ENCODE results near the gene VWA7. TPM values are rescaled to one million over a fixed set of nuclear protein-coding genes. Genes with fewer than 3 reads are reported as not detected.

Gene VWA7
- total RNA-seq, 2 experiments from 2014 or later = 11.0 to 12.2 TPM

- Mint-ChIP-seq H3K4me1 (peaks cover 24% of the 10 kb centered on the region), H3K9me3 (no peaks in the 10 kb centered on the region), H3K27me3 (peaks cover 4% of the 10 kb centered on the region), H3K36me3 (ENCODE audit: low read depth) (peaks cover 17% of the 10 kb centered on the region), H3K27ac (no peak overlapping the region), H3K4me3 (no peak overlapping the region)
- no peak for DNase-seq
- ChIA-PET CTCF (no interaction called here), POLR2A (interaction anchor here (0.8 kb wide), 1 partner anchor 16 kb away, joined by 3 read pairs; no protein-coding TSS in a partner anchor)
These were observed 55.0 kb downstream of the VWA7 start for GRCh38 chr6:31722173-31722572.

- Mint-ChIP-seq H3K9me3 (no peaks in the 10 kb centered on the region), H3K36me3 (ENCODE audit: low read depth) (peaks cover 10% of the 10 kb centered on the region), H3K27ac (no peak within 1 kb of the TSS), H3K4me1 (peaks cover 17% of the 10 kb centered on the region), H3K27me3 (peaks cover 4% of the 10 kb centered on the region), H3K4me3 (no peak within 1 kb of the TSS)
- no peak for DNase-seq
- CTCF ChIA-PET = interaction anchor here (0.6 kb wide), 1 partner anchor 108 kb away, joined by 3 read pairs; no protein-coding TSS in a partner anchor
- POLR2A ChIA-PET = no interaction called here
These were observed 55.6 kb downstream of the VWA7 start, which contains the start of gene LY6G6C for GRCh38 chr6:31721351-31722020. Gene LY6G6C (minus strand): TSS chr6:31721746. CDS start chr6:31721679, 67 bp downstream.

- Mint-ChIP-seq H3K4me1 (peaks cover 6% of the 10 kb centered on the region), H3K4me3 (no peak overlapping the region), H3K9me3 (no peaks in the 10 kb centered on the region), H3K27me3 (peaks cover 4% of the 10 kb centered on the region), H3K36me3 (ENCODE audit: low read depth) (no peaks in the 10 kb centered on the region), H3K27ac (no peak overlapping the region)
- POLR2A ChIA-PET = interaction anchor here (1.1 kb wide), 1 partner anchor 18 kb away, joined by 4 read pairs; no protein-coding TSS in a partner anchor
- CTCF ChIA-PET = no interaction called here
- no peak for DNase-seq
These were observed 56.8 kb downstream of the VWA7 start for GRCh38 chr6:31720196-31720770.

GRCh38 chr6:31719001-31719400 lies 58.1 kb downstream of the VWA7 start:
- Mint-ChIP-seq H3K27ac (no peak overlapping the region), H3K9me3 (no peaks in the 10 kb centered on the region), H3K4me1 (peaks cover 2% of the 10 kb centered on the region), H3K27me3 (peaks cover 8% of the 10 kb centered on the region), H3K36me3 (ENCODE audit: low read depth) (no peaks in the 10 kb centered on the region), H3K4me3 (no peak overlapping the region)
- DNase-seq = no peak
- ChIA-PET CTCF (interaction anchor here (0.6 kb wide), 1 partner anchor 111 kb away, joined by 3 read pairs; no protein-coding TSS in a partner anchor), POLR2A (no interaction called here)

GRCh38 chr6:31718265-31718664 lies 58.9 kb downstream of the VWA7 start:
- Mint-ChIP-seq H3K27me3 (peaks cover 11% of the 10 kb centered on the region), H3K36me3 (ENCODE audit: low read depth) (no peaks in the 10 kb centered on the region), H3K4me3 (no peak overlapping the region), H3K4me1 (peaks cover under 1% of the 10 kb centered on the region), H3K27ac (no peak overlapping the region), H3K9me3 (no peaks in the 10 kb centered on the region)
- no peak for DNase-seq
- POLR2A ChIA-PET = no interaction called here
- CTCF ChIA-PET = no interaction called here

GRCh38 chr6:31717499-31718222 lies 59.5 kb downstream of the VWA7 start:
- peaks cover under 1% of the 10 kb centered on the region for H3K4me1 Mint-ChIP-seq
- no peaks in the 10 kb centered on the region for H3K9me3 Mint-ChIP-seq
- no peak overlapping the region for H3K27ac Mint-ChIP-seq
- CTCF ChIA-PET = no interaction called here
- POLR2A ChIA-PET = no interaction called here
- peaks cover 15% of the 10 kb centered on the region for H3K27me3 Mint-ChIP-seq
- DNase-seq = no peak
- no peak overlapping the region for H3K4me3 Mint-ChIP-seq
- no peaks in the 10 kb centered on the region for H3K36me3 Mint-ChIP-seq (ENCODE audit: low read depth)

Other genes with a start within 250 kb of the VWA7 start
- not detected for gene MCCD1, start 248.4 kb downstream of the VWA7 start, total RNA-seq
- gene DDX39B, start 235.3 kb downstream of the VWA7 start, total RNA-seq = 100 to 1,000 TPM; 427 to 434 TPM
- 1 to 10 TPM; 2.7 to 3.8 TPM for gene ATP6V1G2, start 230.7 kb downstream of the VWA7 start, total RNA-seq
- gene NFKBIL1, start 229.7 kb downstream of the VWA7 start, total RNA-seq = 10 to 100 TPM; 22.8 to 23.6 TPM
- 10 to 100 TPM; 37.2 to 38.4 TPM for gene LTA, start 205.0 kb downstream of the VWA7 start, total RNA-seq
- gene TNF, start 201.8 kb downstream of the VWA7 start, total RNA-seq = 100 to 1,000 TPM; 124 to 130 TPM
- gene LTB, start 194.9 kb downstream of the VWA7 start, total RNA-seq = 1,000 to 10,000 TPM; 1,185 to 1,194 TPM
- 10 to 100 TPM; 69.8 to 74.5 TPM for gene LST1, start 191.1 kb downstream of the VWA7 start, total RNA-seq
- 10 to 100 TPM; 76.4 to 78.3 TPM for gene NCR3, start 184.3 kb downstream of the VWA7 start, total RNA-seq
- 10 to 100 TPM; 11.3 to 11.7 TPM for gene AIF1, start 162.1 kb downstream of the VWA7 start, total RNA-seq
- 100 to 1,000 TPM; 215 to 222 TPM for gene PRRC2A, start 156.6 kb downstream of the VWA7 start, total RNA-seq
- gene BAG6, start 124.7 kb downstream of the VWA7 start, total RNA-seq = 100 to 1,000 TPM; 275 to 282 TPM
- 1 to 10 TPM; 2.9 to 3.6 TPM for gene APOM, start 121.4 kb downstream of the VWA7 start, total RNA-seq
- gene C6orf47, start 116.5 kb downstream of the VWA7 start, total RNA-seq = 10 to 100 TPM; 26.4 to 26.7 TPM
- gene GPANK1, start 112.3 kb downstream of the VWA7 start, total RNA-seq = 10 to 100 TPM; 33.6 to 35.2 TPM
- 100 to 1,000 TPM; 199 to 212 TPM for gene CSNK2B, start 111.2 kb downstream of the VWA7 start, total RNA-seq
- 10 to 100 TPM; 16.7 to 17.2 TPM for gene LY6G5B, start 107.4 kb downstream of the VWA7 start, total RNA-seq
- gene LY6G5C, start 96.3 kb downstream of the VWA7 start, total RNA-seq = 1 to 10 TPM; 2.3 to 2.6 TPM
- gene ABHD16A, start 74.0 kb downstream of the VWA7 start, total RNA-seq = 10 to 100 TPM; 53.1 to 55.0 TPM
- gene LY6G6F, start 70.5 kb downstream of the VWA7 start, total RNA-seq = not detected
- not detected for gene LY6G6D, start 62.0 kb downstream of the VWA7 start, total RNA-seq
- not detected for gene LY6G6C, start 55.6 kb downstream of the VWA7 start, total RNA-seq
- not detected for gene MPIG6B, start 54.0 kb downstream of the VWA7 start, total RNA-seq
- gene DDAH2, start 48.0 kb downstream of the VWA7 start, total RNA-seq = 10 to 100 TPM; 22.1 to 23.9 TPM
- 100 to 1,000 TPM; 640 to 644 TPM for gene CLIC1, start 40.8 kb downstream of the VWA7 start, total RNA-seq
- gene MSH5, start 37.3 kb downstream of the VWA7 start, total RNA-seq = 10 to 100 TPM; 60.1 to 63.2 TPM
- gene SAPCD1, start 14.7 kb downstream of the VWA7 start, total RNA-seq = 10 to 100 TPM; 10.7 to 14.6 TPM
- 10 to 100 TPM; 84.1 to 88.4 TPM for gene VARS1, start 18.4 kb upstream of the VWA7 start, total RNA-seq
- gene LSM2, start 29.6 kb upstream of the VWA7 start, total RNA-seq = 100 to 1,000 TPM; 100 to 108 TPM
- gene HSPA1L, start 38.0 kb upstream of the VWA7 start, total RNA-seq = 1 to 10 TPM; 2.8 to 3.0 TPM
- 100 to 1,000 TPM; 147 to 151 TPM for gene HSPA1A, start 38.2 kb upstream of the VWA7 start, total RNA-seq
- gene HSPA1B, start 50.4 kb upstream of the VWA7 start, total RNA-seq = 10 to 100 TPM; 60.6 to 62.6 TPM
- 10 to 100 TPM; 29.2 to 29.6 TPM for gene NEU1, start 85.5 kb upstream of the VWA7 start, total RNA-seq
- gene SLC44A4, start 101.7 kb upstream of the VWA7 start, total RNA-seq = under 1 TPM in 1 of 2 experiments, not detected in 1; 0.38 TPM
- gene EHMT2, start 120.4 kb upstream of the VWA7 start, total RNA-seq = 10 to 100 TPM; 57.0 to 58.4 TPM
- gene ZBTB12, start 124.8 kb upstream of the VWA7 start, total RNA-seq = 1 to 10 TPM in 1 of 2 experiments, under 1 TPM in 1; 0.98 to 1.1 TPM
- gene C2, start 150.4 kb upstream of the VWA7 start, total RNA-seq = 1 to 10 TPM in 1 of 2 experiments, under 1 TPM in 1; 0.45 to 1.0 TPM
- under 1 TPM; 0.58 to 0.60 TPM for gene CFB, start 168.8 kb upstream of the VWA7 start, total RNA-seq
- 10 to 100 TPM; 69.6 to 70.6 TPM for gene NELFE, start 181.6 kb upstream of the VWA7 start, total RNA-seq
- gene SKIC2, start 181.8 kb upstream of the VWA7 start, total RNA-seq = 10 to 100 TPM; 69.4 to 74.2 TPM
- 10 to 100 TPM; 16.7 to 17.5 TPM for gene DXO, start 194.8 kb upstream of the VWA7 start, total RNA-seq
- 1 to 10 TPM; 3.3 to 5.7 TPM for gene C4A, start 204.7 kb upstream of the VWA7 start, total RNA-seq
- gene C4B, start 237.5 kb upstream of the VWA7 start, total RNA-seq = 1 to 10 TPM; 3.4 to 5.0 TPM